C4-2B (cell line): Measurements from ENCODE around the gene PXT1.

Experiments
- CTCF ChIP-seq: fragments of 450-650 bp; conservative IDR thresholded peaks from 2 replicates; pipeline ENCODE4 v1.5.1; 2017; ENCODE audit warnings: mild to moderate bottlenecking
- ZFX ChIP-seq: fragments of 450-650 bp; IDR thresholded peaks from 2 replicates; pipeline ENCODE4 v1.6.1; 2017

- TF ChIP-seq CTCF, result no peak
- TF ChIP-seq ZFX, result no peak
Observed at GRCh38 chr6:36489426-36489825, 46.8 kb upstream of the PXT1 start.
